ENCODE results near the gene CREB3L4.

CREB3L4 gene

GRCh38 chr1:153938996-153939395 lies 28.7 kb upstream of the CREB3L4 start:
- DNase-seq: no peak

DNA sequence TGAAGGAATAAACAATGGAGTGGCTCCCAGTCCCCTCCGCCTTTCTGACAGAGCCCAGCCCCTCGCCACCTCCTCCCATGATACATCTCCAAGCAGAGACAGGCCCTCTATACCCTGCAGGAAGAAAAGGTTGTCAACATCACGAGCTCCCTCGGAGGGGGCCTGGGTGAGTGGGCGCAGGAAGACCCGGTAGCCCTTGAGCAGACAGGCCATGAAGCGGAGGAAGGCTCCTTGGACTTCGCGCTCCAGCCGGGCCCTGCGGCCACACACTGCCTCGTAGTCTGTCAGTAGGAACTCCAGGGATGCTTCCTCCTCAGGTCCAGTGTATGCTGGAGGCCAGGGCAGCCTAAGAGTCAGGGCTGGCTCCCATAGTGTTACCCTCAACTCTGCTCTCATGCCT lies 28.2 kb upstream of the CREB3L4 start:
- no peak for DNase-seq

DNA sequence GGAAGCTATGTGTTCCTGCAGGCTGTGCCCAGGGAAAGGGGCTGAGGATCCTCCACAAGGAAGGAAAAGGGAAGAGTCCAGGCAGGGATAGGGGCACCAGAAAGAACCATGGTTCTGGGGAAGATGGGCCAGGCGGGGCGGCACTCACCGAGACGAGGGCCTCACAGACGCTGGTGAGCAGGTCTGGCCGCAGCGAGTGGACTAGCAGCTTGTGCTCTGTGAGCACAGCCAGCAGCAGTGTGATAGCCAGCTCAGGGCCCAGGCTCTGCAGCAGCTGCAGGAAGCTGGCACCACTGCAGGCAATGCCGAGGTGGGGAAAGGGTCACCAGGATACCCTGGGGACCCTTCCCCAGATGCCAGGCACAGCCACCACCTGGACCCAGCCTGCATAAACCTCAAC lies 26.9 kb upstream of the CREB3L4 start:
- no peak for DNase-seq

GRCh38 chr1:153941826-153942725 lies 25.6 kb upstream of the CREB3L4 start:
- no peak for DNase-seq

DNA sequence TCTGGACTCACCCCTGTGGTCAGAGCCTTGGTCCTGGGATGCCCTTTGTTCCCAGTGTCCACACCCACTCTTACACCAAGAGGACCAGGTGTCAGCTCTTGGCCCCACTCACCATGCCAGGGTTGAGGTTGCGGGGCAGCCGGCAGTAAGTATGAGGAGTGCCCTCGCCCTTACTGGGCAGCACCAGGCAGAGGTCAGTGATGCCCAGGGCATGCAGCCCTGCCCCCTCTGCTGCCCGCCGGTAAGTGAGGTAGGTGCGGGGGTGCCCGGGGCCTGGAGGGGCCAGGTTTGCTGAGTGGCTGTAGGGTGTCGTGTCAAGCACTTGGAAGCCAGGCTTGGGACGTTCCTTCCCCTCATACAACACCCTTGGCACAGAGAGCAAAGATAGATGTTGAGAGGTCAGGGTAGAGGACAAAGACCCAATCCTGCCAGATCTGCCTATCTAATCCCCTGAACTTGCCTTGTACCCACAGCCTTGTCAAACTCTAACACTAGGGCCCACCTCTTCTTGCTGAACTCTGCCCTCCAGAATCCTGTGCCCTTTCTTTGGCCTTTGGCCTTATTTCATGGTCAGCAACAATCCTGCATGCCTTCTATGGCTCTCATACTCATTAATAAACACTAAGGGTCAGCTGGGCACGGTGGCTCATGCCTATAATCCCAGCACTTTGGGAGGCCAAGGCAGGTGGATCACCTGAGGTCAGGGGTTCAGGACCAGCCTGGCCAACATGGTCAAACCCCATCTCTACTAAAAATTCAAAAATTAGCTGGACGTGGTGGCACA lies 24.7 kb upstream of the CREB3L4 start:
- no peak for DNase-seq

DNA sequence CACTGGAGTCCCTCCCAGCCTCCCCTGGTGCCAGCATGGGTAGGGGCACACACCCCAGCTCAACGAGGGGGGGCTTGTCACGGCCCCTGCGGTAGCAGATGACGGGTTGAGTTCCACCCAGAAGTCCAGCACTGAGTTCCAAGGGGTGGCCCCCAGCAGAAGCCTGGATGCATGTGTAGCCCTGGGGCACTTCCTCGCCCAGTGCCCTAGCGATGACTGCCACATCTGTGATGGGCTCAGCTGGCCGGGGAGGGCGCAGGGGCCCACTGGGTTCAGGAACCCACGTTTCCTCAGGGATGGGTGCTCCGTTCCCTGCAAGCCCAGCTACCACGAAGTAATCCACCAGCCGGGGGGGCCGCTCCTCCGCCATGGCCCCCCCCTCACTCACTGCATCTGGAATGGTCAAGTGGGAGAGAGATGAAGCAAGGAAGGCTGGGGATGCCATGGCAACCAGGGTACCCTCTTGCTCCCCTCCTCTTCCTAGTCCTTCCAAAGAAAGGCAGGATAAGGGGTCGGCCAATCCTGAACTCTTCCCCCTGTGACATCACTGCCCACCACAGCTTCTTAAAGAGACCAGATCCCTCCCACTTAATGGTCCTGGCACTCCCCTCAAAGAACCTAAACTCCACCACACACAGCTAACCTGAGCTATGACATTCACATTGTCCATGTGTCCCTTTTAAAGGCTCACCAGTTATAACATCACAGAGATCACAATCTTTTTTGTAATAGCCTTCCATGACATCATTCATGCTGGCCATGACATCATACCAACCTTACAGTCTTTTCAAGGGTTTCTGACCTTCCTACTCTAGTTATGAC lies 23.5 kb upstream of the CREB3L4 start:
- no peak for DNase-seq

GRCh38 chr1:153944827-153945117 lies 22.9 kb upstream of the CREB3L4 start:
- no peak for DNase-seq

GRCh38 chr1:153945131-153945794 lies 22.4 kb upstream of the CREB3L4 start:
- peak; percentile 86 for DNase-seq

DNA sequence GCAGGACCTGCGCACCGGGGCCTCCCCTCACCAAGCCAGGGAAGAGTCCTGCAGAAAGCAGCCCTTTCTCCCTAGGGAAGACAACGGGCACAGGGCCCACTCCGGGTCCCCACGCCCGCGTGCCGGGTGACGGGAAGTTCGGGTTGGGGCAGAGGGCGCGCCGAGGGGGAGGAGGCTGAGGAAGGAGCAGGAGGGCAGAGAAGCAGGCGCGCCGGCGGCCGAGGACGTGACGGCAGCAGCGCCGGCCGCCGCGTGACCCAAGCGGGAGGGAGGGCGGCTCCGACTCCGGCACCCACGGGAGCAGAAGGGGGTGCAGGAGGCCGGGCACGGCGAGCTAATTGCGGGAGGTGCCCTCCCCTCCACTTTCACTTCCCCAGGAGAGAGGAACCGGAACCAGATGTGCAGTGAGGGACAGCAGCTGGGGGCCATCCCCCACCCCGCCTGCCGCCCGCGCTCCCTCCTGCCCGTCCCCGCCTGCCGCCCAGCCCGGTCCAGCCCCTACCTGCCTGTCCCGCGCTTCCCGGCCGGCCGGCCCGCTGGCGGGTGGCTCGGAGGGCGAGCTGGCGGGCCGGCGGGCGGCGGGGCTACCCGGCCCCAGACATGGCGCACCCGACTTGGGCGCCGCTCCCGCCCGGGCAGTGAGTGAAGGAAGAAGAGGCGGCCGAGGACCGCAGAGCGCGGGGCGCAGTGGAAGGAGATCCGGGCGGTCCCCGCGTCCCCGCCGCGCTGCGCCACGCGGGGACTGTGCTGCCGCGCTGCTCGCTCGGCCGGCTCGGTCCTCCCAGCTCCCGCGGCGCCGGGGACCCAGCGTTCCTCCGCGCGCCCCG lies 21.7 kb upstream of the CREB3L4 start:
- DNase-seq: peak; percentile 86

- DNase-seq: peak; percentile 90
These were observed 21.0 kb upstream of the CREB3L4 start, which contains the start of gene DENND4B for GRCh38 chr1:153946622-153947241. DENND4B (minus strand) TSS chr1:153946718; CDS start chr1:153944374, 2,344 bp downstream.

DNA sequence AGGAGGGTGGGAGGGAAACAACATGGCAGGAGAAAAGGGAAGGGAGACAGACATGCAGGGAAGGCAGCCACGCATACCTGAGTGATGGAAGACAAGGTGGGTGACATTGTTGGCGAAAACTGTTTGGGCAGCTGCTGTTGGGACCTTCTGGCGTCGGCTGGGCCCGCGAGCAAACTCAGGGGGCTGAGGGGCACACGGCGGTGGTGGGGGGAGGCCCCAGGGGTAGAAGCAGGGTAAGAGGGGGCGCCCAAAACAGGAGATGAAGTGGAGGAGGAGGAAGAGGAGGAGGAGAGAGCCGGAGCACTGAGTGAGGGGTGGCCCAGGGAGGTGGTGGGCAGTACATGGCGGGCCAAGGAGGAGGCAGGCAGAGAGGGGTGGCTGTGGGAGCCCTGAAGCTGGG lies 16.5 kb upstream of the CREB3L4 start:
- DNase-seq: no peak

DNA sequence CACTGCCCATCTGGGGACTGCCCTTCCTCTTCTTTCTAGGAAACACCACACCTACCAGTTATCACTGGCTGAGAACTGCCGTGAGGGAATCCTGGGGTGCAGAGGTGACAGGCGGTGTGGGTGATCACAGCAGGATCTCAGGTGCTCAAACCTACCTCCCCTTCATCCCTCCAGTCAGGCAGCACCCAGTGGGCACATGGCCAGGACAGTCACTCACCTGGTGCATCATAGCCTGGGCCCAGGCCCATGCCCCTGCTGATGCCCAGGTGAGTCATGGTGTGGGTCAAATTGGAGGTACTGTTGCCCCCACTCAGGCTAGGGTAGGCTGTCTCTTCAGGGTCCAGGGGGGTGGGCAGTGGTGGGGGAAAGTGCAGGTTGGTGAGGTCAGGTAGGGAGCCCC lies 15.9 kb upstream of the CREB3L4 start:
- no peak for DNase-seq

GRCh38 chr1:153953859-153954365 lies 13.8 kb upstream of the CREB3L4 start:
- no peak for DNase-seq

DNA sequence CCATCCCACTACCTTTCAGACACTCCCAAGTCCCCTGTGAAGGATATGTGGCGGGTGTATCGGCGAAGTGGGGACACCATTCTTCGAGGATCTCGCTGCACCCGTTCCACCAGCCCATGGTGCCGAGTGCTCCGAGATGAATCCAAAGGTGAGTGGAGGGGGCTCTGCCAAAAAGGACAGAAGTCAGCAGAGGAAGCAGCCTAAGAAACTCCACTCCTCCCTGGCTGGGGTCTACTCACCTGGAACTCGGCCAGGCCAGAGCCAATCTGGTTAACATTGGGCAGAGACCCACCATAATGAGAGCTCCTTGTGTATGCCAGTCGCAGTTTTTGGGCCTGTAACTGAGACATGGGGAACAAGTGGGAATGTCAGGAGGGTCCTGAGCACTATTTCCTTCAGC lies 12.9 kb upstream of the CREB3L4 start:
- no peak for DNase-seq

DNA sequence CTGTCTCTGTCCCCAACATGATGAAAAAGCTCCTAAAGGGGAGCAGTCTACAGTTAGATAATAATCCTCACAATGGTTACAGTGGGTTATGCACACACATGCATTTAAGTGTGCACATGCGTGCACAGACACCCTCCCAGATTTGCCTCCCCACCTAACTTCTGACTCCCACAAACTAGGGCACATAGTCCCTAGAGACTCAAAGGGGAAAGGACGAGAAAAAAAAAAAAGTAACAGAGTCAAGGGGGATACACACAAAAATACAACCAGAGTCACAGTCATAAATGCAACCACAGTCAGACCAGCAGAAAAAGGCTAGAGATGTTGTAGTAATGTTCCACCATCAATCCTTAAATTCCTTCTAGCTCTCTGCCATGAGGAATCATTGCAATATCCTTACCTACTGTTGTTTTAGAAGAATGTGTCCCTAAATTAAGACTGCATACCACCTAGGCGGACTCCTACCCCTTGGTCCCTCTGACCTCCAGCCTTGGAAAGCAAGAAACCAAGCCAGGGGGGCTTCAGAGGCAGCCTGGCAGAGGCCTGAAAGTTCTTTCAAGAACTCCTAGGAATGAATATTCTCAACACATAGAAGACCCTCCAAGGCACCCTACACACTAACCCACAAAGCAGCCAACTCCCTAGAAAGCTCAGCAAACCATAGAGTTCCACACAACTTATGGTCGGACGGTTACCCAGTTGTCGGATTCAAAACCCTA lies 10.5 kb upstream of the CREB3L4 start:
- no peak for DNase-seq

DNA sequence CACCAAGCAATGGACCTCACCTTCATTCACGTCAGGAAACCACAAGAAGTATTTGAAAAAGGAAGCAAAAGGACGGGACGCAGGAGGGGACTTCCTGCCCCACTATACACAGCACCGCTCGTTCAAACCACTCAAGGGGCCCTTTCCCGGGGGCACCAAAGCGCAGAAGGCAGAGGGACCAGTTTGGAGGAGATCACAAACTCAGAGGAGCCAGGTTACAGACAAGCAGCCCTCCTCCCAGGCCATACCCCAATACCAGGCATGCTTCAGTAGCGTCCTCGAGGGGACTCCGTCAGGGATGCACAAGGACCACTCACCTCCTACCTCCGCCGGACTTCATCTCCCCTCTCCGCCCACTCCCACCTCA lies 10.0 kb upstream of the CREB3L4 start:
- DNase-seq: no peak

DNA sequence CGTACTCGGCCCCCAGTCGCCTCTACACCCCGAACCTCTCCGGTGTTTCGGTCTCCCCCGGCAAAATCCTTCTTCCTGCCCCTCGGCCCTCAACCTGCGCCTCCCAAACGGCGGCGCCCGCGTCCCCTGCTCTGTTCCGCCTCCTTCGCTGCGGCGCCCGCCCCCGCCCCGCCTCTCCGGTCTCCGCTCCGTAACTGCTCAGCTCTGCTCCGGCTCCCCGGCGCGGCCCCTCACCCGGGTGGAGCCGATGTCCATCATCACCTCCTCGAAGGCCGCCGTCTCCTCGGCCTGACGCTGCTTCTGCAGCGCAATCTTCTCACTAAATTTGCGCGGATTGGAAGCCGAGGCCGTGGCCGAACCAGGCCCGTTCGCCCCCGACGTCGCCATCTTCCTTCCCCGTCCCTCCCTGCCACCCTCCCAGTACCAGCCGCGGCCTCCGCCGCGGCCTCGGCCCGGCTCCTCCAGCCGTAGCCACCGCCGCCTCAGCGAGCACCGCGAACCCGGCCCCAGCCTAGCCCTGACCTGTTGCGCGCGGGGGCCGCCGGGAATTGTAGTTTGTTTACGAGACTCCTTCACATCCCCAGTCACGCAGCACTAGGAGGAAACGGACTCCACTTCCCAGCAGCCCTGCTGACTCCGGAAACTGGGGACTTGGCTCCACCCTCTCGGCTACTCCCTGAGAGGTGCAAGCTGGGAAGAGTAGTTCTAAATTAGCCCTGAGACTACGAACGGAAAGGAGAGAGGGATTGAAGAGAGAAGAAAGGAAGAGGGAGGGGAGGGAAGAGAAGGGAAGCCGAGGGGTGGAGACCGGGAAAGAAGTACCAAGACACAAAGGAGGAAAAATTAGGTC lies 9.4 kb upstream of the CREB3L4 start, which contains the start of gene CRTC2:
Gene CRTC2, minus strand, starts transcription at position 502 of the 850 bp plus-strand sequence. Its CDS starts 115 bp downstream, at position 387.
- DNase-seq: peak; percentile 97

DNA sequence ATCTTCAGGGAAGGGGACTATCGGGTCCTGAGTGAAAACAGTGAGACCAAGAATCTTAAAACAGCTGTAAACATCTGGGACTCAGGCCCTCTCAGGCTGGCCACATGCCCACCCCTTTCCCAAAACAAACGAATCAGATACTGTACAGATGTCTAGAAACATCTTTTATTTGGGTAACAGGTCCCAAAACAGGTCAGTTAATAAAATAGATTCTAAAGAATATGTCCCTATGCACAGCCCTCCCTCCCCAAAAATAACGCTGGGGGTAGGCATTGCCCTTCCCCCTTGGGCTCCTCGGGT lies 8.8 kb upstream of the CREB3L4 start:
- DNase-seq: no peak

- no peak for DNase-seq
These were observed 8.2 kb upstream of the CREB3L4 start for GRCh38 chr1:153959454-153959853.

- DNase-seq: no peak
These were observed 7.5 kb upstream of the CREB3L4 start for GRCh38 chr1:153960206-153960605.
